CD4-positive, alpha-beta T cell treated with Interleukin-6 at 100 ng/mL for 8 hours (primary cell): Measurements from ENCODE around the gene NR6A1.
"Not testable (repeated sequence)": the region's sequence is repeated elsewhere in the genome, so short reads cannot be mapped to it uniquely, and the experiment has no call there.

Experiments used
- DNase-seq: peaks from one replicate; pipeline ENCODE4 v3.0.0-alpha.2; 2020; ENCODE audit warnings: mixed read lengths, low spot score

Gene NR6A1

DNA sequence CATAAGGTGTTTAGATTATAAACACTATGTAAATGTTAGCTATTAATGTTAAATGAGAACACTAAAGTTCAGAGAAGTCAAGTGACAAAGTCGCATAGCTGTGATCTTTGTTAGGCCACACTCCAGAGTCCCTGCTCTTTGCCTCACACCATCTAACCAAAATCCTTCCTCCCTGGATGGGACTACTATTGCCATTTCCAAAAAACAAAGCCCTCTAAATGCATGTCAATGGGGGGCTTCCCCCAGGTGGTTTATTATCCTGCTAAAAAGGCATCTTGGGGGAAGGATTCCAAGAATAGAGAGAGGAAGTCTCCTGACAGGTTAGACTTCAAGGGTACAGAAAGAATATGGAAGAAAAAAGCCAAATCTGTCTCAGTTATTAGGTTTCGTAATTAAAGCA is 10.4 kb downstream of the NR6A1 start:
- no peak for DNase-seq

GRCh38 chr9:124759327-124759726 is 11.8 kb downstream of the NR6A1 start:
- DNase-seq, result no peak

DNA sequence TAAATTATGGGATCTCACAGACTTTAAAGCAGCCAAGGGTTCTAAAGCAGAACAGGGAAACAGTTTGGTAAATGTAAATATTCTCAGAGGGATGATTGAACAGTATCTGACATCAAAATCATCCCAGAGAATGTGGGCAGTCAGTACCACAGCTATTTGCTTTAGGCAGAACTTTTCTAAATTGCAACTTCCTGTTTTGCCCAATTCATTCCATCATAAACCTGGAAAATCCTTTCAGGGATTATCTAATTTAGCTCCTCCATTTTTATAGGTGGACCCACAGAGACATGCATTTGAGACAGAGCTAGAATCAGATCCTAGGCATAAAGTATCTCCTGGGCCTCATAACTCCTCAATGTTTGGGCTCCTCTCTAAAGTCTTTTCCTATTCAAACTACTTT is 12.4 kb downstream of the NR6A1 start:
- DNase-seq, result no peak

DNA sequence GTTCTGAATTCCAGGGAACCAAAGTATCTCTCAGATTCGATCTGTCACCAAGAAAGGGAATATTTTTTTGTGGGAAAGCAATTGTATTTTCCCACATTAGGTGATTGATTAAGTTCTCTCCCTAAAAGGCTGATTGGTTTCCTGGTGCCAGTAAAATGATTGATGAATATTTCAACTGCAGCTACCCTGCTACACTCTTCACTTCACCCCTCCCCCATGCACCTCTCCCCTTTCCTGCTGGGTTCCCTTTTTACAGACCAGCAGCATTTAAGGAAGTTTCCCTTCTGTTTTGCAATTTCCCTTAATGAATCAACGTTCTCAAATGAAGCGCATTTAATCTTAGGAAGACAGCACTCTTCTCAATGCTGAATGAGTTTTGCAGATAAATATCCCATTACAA is 13.1 kb downstream of the NR6A1 start:
- no peak for DNase-seq

GRCh38 chr9:124757616-124758015 is 13.5 kb downstream of the NR6A1 start:
- no peak for DNase-seq

DNA sequence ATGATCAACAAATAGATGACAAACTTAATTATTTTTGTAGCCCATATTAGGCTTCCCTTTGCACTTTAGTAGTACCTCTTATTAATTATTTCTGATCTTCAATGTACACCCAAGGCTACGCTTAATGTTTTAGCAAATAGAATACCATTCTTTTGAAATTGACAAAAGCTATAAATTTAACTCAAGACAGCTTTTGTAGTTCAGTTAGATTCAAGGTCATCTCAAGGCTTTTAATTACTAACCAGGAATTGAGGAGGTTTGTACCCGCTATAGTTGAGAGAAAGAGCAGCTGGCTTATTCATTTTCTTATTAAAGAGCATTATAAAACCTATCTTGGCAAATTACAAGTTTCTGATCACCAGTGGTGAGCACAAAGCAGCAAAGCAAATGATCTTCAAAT is 15.1 kb downstream of the NR6A1 start:
- DNase-seq, result no peak

GRCh38 chr9:124755061-124755460 is 16.1 kb downstream of the NR6A1 start:
- no peak for DNase-seq

DNA sequence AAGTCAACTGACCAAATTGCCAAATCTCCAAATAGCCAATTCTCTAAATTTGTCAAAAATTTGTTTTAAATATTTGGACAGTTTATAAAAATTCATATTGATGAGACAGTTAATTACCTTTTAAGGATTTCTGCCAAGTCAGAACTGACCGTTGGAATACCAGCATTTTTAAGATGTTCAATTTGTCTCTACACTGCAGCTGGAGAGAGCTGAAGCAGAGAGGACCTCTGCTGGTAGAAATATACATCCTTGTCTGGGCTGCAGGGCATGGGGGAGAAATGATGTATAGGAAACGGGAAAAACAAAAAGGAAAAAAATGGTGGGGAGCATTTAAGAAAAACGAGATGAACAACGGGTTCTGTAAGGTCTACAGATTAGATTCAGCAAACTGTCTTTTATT is 16.8 kb downstream of the NR6A1 start:
- DNase-seq, result no peak

- no peak for DNase-seq
Measured at GRCh38 chr9:124752967-124753366, 18.1 kb downstream of the NR6A1 start.

GRCh38 chr9:124749781-124750180 is 21.3 kb downstream of the NR6A1 start:
- DNase-seq, result no peak

GRCh38 chr9:124749284-124749683 is 21.8 kb downstream of the NR6A1 start:
- no peak for DNase-seq

DNA sequence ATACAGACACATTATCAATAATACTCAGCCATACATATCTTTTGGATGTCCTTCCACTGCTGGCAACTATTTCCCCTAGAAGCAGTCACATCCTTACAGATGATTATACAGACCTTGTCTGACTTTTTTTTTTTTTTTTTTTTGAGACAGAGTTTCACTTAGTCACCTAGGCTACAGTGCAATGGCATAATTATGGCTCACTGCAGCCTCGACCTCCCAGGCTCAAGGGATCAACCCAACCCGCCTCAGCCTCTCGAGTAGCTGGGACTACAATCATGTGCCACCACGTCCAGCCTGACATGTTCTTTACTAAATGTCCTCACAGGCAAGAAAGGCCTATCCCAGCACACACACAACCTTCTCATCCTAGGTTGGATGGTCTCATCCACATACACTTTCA is 24.0 kb downstream of the NR6A1 start:
- DNase-seq, result no peak

GRCh38 chr9:124743686-124744348 is 27.3 kb downstream of the NR6A1 start:
- DNase-seq, result no peak

GRCh38 chr9:124742940-124743339 is 28.2 kb downstream of the NR6A1 start:
- no peak for DNase-seq

DNA sequence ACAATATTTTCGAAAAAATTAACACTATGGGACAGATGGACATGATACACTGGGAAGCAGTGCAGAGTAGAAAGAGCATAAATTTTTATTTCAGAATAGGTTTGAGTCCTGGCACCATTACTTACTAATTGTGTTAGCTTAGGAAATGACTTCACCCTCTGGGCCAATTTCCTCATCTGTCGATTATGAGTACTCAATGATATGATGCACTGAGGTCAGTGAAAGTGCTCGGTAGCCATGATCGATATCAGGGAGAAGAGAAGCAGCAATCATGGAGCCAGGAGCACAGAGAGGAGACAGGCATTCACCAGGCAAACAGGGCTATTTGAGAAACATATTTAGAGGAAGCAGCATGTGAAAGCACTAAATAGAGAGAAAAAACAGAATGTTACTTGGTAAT is 29.4 kb downstream of the NR6A1 start:
- DNase-seq, result no peak

GRCh38 chr9:124741149-124741548 is 30.0 kb downstream of the NR6A1 start:
- DNase-seq, result no peak

GRCh38 chr9:124739360-124739759 is 31.8 kb downstream of the NR6A1 start:
- no peak for DNase-seq

DNA sequence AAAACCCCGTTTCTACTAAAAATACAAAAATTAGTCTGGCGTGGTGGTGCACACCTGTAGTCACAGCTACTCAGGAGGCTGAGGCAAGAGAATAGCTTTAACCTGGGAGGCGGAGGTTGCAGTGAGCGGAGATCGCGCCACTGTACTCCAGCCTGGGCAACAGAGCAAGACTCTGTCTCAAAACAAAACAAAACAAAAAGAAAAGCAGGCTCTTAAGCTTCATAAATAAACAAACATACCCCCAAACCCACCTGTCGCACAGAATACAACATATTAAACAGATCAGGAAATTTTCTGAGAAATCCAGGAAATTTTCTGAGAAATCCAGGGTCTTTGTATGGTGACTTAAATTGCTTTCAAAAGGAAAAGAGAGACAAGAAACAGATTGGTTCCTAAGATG is 33.0 kb downstream of the NR6A1 start:
- DNase-seq, result not testable (repeated sequence)

DNA sequence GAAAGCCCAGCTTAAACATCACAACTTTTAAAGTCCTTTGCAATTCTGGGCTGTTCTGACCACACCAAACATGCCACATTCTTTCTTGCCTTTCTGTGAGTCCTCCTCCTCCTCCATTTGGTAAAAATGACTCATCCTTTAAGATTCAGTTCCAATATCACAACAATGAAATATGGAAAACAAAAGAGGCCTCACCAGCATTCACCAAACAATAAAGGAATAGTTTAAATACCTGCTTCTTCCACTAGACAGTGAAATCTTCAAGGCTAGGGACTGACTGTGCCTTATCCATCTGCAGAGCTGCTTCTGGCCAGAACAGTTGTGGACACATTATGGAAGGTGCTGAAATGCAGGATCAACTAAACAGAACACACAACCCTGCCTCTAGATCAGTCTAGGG is 36.0 kb downstream of the NR6A1 start:
- DNase-seq, result no peak

GRCh38 chr9:124734741-124735083 is 36.4 kb downstream of the NR6A1 start:
- DNase-seq, result not testable (repeated sequence)

DNA sequence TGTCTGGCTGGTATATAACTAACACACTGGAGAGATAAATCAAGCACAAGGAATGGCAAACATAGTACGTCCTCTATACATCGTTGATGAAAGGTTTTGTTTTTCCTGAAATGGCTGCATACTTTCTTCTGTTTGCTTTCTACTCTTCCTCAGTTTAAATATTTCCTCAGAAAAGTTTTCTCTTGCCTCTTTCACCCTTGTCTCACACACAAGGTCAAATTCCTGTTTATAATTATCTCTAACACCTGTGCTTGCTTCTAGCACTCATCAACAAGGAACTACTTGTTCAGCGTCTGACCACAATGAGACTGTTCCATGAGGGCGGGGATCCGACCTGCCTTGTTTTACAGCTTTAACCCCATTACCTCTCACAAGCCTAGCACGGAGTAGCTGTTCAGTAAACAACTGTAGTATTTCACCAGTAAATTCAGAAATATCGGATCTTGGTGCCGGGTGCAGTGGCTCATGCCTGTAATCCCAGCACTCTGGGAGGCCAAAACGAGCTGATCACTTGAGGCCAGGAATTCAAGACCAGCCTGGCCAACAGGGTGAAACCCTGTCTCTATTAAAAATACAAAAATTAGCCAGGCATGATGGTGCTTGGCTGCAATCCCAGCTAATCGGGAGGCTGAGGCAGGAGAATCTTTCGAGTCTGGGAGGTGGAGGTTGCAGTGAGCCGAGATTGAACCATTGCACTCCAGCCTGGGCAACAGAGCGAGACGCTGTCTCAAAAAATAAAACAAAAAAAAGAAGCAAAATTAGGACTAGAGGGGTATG is 37.0 kb downstream of the NR6A1 start:
- no peak for DNase-seq

DNA sequence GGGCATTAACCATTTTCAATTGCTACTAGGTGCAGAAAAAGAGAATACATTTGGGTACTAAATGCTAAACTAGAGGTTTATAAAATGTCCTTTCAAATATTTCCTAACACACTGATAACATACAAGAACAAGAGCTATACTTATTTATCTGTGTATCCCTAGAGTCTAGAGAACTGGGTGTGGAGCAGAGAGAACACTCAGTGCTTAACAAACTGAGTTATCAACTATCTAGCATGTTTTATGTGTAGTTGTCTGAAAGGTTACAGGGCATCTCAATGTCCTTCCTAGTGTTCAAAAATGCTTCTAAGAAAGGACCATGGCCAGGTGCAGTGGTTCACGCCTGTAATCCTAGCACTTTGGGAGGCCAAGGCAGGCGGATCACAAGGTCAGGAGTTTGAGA is 40.3 kb downstream of the NR6A1 start:
- DNase-seq, result no peak

- DNase-seq, result no peak
Measured at GRCh38 chr9:124726886-124727285, 44.2 kb downstream of the NR6A1 start.

GRCh38 chr9:124725068-124725452 is 46.1 kb downstream of the NR6A1 start:
- no peak for DNase-seq
